Measurements from ENCODE around the gene KCTD10. TPM values are rescaled to one million over a fixed set of nuclear protein-coding genes. Genes with fewer than 3 reads are reported as not detected.

KCTD10 gene, protein sequence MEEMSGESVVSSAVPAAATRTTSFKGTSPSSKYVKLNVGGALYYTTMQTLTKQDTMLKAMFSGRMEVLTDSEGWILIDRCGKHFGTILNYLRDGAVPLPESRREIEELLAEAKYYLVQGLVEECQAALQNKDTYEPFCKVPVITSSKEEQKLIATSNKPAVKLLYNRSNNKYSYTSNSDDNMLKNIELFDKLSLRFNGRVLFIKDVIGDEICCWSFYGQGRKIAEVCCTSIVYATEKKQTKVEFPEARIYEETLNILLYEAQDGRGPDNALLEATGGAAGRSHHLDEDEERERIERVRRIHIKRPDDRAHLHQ
- total RNA-seq (2014; rRNA removed; shearing (Covaris generic)), result 28.6 and 37.5 TPM in 2 replicates

- DNase-seq (ENCODE audit: low read depth), result peak; percentile 87
Observed at GRCh38 chr12:109477185-109477962, at the start of gene KCTD10, which contains the start of gene UBE3B. Gene KCTD10 (minus strand): TSS chr12:109477300. CDS start chr12:109477262, 38 bp downstream. Gene UBE3B (plus strand): TSS chr12:109477634. CDS start chr12:109483552, 5,918 bp downstream.

DNA sequence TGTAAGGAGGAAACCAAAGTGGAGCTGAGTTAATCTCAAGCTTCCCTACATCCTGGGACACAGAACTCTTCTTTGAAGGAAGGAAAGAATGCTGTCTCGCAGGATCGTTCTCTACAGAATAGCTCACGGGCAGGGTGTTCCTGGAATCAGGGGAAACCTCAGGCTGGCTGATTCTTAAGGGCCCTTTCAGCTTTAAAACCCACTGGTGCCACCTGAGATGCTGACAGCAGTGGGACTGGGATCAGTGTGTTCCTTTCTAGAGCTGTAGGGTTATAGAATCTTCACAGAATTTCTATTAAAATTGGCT is 48.1 kb upstream of the KCTD10 start:
- DNase-seq (ENCODE audit: low read depth), result no peak

DNA sequence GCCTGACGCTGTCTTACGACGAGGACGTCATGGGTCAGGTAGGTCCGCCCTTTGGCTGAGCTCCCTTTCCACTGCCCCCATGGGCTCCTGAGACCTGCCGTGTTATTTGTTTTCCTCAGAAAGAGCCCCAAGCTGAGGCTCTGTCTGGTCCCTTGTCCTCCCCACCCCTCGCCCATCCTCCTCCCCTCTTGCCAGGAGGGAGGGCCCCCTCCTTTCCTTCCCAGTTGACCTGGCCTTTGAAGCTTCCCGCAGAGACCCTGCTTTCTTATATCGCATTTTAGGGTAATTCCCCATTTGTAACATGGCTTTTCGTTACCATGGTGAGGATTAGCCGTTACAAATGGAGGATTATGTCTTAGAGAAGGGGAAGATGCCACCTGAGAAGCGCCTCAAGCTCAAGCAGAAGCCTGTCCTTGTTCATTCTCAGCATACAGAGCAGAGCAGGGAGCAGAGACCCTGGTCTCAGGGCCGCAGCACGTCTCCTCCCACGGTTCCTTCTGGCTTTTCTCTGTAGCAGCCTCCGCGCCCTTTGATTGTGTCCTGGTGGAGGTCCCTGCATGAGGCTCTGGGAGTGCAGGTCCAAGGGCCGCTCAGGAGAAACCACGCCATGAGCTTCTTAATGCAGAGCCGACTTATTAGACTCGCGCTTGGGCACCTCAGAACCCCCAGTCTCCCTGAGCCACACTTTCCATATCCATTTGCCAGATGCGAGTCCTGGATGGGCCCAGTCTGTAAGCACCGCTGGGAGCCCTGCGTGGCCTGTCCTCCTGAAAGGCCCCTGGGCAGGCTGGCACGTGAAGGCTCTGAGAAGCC is 47.6 kb upstream of the KCTD10 start:
- DNase-seq (ENCODE audit: low read depth), result no peak

- no peak for DNase-seq (ENCODE audit: low read depth)
Observed at GRCh38 chr12:109523504-109523903, 46.4 kb upstream of the KCTD10 start.

DNA sequence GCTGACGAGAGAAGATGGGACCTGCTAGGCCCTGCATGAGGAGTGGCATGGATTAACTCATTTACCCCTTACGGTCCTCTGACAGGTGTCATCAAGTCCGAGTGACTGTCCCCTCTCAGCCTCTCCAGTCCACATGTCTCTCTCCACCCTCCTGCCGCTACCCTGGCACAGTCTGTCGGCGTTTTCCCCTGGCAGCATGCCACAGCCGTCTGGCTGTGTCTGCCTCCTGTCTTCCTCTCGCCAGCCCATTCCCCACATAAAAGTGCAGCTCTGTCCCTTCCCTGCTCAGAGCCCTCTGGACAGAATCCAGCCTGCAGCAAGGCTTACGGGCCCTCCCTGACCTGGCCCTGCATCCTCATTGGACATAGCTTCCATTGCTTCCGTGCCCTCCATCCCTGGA is 46.0 kb upstream of the KCTD10 start:
- no peak for DNase-seq (ENCODE audit: low read depth)

DNA sequence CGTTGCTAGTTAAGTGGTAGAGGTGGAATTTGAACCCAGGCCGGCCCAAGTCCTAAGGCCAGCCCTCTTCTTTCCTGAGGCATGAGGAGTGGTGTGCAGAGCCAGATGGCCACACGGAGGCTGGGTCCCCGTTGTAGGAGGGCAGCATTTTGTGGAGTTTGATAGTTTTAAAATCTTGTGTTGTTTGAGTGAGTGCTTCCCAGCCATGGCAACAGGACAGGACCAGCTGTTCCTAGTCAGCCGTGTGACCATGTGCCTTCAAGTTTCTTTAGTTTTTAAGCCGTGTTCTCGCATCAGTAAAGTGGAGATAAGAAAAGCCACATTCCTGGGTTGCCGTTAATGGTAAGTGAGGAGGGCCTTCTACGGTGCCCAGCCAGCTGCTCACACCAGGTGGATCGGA is 44.7 kb upstream of the KCTD10 start:
- no peak for DNase-seq (ENCODE audit: low read depth)

GRCh38 chr12:109519787-109520186 is 42.7 kb upstream of the KCTD10 start:
- DNase-seq (ENCODE audit: low read depth), result no peak

DNA sequence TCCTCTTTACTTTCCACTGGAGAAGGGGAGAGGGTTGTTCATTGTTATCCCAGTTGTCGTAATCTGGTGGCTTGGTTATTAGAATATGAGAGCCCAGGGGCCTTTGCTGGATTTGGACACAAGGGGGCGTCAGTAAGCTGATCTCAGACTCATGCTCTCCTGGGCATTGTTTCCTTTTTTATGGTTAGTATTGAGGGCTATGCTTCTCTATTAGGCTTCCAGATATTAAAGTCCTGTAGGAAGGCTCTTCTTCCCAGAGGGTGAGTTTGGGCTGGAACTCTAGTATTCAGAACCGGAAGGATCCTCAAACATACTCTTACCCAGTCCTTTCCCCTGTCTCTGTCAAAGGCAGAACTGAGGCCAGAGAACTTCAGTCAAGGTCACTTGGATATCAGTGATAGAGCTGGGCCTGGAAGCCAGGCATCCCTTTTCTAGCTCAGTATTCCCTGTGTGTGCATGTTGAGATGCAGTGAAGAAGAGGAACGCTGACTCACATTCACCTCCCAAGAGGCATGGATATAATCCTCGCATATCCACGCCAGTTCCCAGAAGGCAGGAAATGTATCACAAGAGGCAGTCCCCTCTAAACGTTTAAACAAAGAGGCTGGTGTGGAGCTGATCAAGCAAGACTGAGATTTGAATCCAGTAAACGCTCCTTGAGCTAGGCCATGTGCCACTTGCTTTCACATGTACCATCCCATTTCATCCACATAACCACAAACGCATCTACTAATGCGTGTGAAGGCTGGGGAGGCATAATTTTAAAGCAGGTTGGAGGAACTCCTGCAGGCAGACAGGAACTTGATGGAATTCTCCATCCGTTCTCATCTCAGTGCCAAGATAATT is 41.9 kb upstream of the KCTD10 start:
- peak; percentile 56 for DNase-seq (ENCODE audit: low read depth)

DNA sequence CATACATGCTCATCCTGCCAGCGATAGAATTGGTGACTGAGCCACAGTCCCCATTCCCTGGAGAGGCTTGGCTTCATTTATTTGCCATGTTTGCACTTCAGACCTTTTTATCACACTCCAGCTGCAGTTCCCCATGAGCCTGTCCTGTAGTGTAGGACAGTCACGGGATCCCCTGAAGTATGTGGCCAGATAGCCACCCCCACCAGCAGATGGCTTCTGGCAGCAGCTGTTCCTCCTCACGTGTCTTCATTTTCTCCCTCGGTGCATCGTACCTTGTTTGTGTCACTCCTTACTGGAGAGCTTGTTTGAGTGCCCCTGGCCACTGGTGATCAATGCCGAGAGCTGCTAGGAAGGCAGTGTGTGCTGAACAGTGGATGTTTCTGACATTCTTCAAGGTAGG is 40.5 kb upstream of the KCTD10 start:
- no peak for DNase-seq (ENCODE audit: low read depth)

- no peak for DNase-seq (ENCODE audit: low read depth)
Observed at GRCh38 chr12:109513977-109514376, 36.9 kb upstream of the KCTD10 start.

DNA sequence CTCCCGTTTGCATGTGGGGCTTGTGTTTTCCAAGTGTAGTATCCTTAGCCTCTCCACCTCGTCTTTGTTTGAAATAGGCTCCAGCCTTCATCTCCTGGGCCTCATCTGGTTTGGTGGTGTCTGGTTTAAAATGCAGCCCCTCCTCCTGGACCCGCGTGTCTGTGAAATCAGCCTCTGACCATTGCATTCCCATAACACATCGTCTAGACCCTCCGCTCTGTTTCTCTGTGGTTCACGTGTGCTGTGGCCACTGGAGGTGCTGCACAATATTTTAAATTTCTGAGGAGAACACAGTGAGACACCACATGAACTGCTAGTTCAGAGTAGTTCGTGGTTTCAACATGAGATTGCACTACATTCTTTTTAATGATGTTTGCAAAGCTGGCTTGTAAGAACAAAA is 36.0 kb upstream of the KCTD10 start:
- DNase-seq (ENCODE audit: low read depth), result no peak

- DNase-seq (ENCODE audit: low read depth), result no peak
Observed at GRCh38 chr12:109512608-109513007, 35.5 kb upstream of the KCTD10 start.

DNA sequence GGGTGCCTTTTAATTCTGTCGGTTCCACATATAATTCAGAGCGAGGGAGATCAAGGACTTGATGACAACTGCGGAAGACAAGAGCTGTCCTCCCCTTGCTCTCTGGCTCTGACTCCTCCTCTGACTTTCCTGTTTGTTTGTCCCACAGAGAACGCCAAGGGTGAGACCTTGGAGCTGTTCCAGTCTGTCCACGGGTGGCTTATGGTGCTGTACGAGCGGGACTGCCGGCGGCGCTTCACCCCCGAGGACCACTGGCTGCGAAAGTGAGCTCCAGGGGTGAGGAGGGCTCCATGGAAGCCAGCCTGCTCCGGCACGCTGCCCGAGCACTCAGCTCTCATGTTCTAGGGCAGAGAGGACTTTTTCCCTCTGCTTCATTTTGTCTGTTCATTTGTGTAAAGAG is 33.1 kb upstream of the KCTD10 start:
- DNase-seq (ENCODE audit: low read depth), result no peak

- DNase-seq (ENCODE audit: low read depth), result no peak
Observed at GRCh38 chr12:109504068-109504467, 27.0 kb upstream of the KCTD10 start.

DNA sequence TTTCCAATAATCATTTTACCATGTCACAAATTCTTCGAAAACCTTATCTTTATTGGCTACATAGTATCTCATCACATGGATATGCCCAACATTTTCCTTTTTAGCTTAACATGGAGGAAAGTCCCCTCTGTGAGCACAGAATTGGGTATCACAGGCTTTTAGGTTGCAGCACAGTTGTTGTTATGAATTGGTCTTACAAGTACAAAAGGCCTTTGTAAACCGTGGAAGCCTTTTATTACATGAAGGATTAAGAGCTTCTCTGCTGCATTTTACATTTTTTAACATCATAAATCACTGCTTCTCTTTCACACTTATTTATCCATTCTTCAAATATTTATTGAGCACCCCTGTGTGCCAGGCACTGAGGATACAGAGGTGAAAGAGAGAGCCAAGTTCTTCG is 26.5 kb upstream of the KCTD10 start:
- DNase-seq (ENCODE audit: low read depth), result no peak

DNA sequence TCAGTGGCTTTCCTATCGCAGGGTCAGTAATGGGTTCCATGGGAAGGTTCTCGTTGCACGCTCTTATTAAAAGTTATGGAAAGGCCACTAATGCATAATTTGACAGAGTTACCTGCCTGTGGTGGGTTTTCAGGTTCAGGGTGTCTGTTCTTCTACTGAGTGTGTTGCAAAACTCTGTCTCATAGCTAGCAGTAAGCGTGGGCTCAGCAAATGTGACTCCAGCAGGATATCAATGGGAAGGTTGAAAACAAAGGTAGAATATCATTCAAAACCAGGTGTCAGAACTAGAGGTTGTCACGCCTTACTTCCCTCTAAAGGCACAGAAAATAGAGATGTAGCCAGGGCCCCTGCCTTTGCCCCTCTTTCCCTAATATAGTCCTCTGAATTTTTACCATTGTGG is 25.2 kb upstream of the KCTD10 start:
- no peak for DNase-seq (ENCODE audit: low read depth)

DNA sequence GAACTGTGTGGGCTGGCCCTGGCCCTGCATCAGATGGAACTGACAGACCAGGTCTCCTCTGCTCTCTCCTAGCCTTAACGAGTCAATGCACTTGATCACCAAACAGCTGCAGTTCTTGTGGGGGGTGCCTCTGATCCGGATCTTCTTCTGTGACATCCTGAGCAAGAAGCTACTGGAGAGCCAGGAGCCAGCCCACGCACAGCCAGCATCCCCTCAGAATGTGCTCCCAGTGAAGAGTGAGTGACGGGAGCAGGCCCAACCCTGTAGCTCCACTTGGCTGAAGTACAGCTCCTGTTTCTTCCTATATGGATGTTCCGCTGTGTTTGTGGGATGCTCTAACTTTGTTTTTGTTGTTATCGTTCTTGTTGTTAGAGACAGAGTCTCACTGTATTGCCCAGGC is 24.2 kb upstream of the KCTD10 start:
- DNase-seq (ENCODE audit: low read depth), result no peak

- DNase-seq (ENCODE audit: low read depth), result no peak
Observed at GRCh38 chr12:109500406-109501185, 23.5 kb upstream of the KCTD10 start.

- no peak for DNase-seq (ENCODE audit: low read depth)
Observed at GRCh38 chr12:109497675-109498074, 20.6 kb upstream of the KCTD10 start.

GRCh38 chr12:109496306-109496705 is 19.2 kb upstream of the KCTD10 start:
- no peak for DNase-seq (ENCODE audit: low read depth)

DNA sequence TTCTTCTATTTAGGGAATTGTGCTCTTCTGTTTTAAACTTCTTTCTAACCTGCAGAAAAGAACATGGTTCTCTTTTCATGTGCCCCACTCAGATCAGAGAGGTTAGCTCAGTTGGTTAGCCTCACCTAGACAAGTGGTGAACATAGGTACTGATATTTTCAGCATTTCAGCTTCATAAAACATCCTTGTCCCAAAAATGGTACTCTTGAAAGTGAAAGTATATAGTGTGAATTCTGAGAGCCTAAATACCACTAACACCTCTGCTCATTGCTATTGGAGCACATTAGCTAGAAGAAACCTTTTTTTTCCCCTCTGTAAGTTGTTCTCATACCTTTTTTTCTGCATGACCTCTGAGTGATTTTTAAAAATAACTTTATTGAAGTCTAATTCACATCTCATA is 17.9 kb upstream of the KCTD10 start:
- DNase-seq (ENCODE audit: low read depth), result no peak

Data from RPMI7951 (cell line).